ENCODE data around the gene PMS2. TPM values are rescaled to one million over a fixed set of nuclear protein-coding genes. Genes with fewer than 3 reads are reported as not detected.
A peak's percentile ranks its signal among the peaks of the same experiment; 100 is the strongest.

Gene PMS2
- total and polyA plus RNA-seq, 8 donors = 11.8 to 21.9 (median 19.8) TPM

DNA sequence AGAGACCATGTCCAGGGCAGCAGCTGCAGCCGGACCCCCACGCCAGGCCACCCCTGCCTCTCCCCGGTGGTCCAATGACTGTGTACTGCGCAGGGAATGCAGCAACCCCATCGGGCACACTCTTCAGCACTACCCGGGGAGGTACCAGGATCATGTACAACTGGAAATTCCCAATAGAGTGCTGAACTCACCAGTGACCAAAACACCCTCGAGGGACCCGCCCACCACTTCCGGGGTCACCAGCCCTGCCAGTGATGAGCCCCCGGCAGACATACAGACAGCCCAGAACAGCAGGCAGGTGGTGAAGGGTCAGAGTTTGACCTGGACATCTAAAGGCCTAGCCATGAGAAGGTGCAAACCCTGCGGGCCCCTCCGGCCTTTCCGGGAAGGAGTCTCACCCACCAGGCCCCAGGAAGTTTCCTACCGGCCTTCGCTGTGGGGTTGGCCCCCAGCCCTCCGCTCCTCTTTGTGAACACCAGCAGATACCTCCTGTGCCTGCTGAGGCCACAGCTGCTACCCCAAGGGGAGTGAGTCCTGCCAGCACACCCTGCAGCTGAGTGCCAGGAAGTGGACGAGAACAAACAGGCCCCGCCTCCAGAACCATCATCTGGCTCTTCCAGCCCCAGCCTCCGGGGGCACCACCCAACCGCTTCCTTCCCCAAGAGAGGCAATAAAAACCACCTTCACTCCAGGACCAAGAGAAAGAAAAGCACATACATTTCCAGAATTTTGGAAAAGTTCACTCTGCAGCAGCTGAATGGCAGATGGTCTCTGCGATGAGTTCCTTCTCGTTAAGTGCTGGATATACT, 17.4 kb upstream of the PMS2 start:
- Histone ChIP-seq H3K9me3 (no peaks in the 10 kb centered on the region), H3K4me3 (peak overlapping the region in 1 of 2 donors; percentile 48), H3K27ac (peak overlapping the region; percentile 58 to 93), H3K4me1 (peaks cover 0 to 29% of the 10 kb centered on the region in 2 donors), H3K27me3 (no peaks in the 10 kb centered on the region), H3K36me3 (peaks cover 7 to 96% of the 10 kb centered on the region in 2 donors)
- intact Hi-C loops (cut with DNase I) = no loop called here
- peak; percentile 88 for ATAC-seq
- DNase-seq = peak in 2 of 4 donors; percentile 78 to 92
- TF ChIP-seq, protein P1, sequence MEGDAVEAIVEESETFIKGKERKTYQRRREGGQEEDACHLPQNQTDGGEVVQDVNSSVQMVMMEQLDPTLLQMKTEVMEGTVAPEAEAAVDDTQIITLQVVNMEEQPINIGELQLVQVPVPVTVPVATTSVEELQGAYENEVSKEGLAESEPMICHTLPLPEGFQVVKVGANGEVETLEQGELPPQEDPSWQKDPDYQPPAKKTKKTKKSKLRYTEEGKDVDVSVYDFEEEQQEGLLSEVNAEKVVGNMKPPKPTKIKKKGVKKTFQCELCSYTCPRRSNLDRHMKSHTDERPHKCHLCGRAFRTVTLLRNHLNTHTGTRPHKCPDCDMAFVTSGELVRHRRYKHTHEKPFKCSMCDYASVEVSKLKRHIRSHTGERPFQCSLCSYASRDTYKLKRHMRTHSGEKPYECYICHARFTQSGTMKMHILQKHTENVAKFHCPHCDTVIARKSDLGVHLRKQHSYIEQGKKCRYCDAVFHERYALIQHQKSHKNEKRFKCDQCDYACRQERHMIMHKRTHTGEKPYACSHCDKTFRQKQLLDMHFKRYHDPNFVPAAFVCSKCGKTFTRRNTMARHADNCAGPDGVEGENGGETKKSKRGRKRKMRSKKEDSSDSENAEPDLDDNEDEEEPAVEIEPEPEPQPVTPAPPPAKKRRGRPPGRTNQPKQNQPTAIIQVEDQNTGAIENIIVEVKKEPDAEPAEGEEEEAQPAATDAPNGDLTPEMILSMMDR (IDR thresholded peaks at IDR 0.05) = peak in 1 of 2 donors; percentile 50

DNA sequence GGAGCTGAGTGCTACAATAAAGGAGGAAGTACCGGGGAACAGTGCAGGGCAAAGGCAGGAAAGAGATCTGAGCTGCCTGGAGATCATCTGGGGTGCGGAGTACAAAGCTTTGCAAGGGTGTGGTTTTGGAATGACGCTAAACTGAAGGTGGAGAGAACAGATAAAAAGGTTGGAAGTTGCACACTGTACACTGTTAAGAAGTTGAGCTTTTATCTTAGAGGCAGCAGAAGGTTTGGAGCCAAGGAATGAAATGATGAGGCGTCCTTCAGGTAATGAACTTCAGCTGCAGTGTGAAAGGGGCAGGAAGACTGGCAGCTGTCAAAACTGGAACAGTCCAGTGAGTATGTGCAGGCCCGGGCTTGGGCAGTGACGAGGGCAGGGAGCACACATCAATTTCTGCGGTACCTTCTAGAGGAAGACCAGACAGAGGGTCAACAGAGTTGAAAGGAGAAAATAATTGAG, 15.2 kb upstream of the PMS2 start:
- peaks cover 0 to 29% of the 10 kb centered on the region in 2 donors for H3K4me1 ChIP-seq
- no peak overlapping the region for H3K27ac ChIP-seq
- H3K9me3 ChIP-seq = no peaks in the 10 kb centered on the region
- no peak overlapping the region for H3K4me3 ChIP-seq
- DNase-seq (no peak), ATAC-seq (no peak)
- H3K27me3 ChIP-seq = no peaks in the 10 kb centered on the region
- intact Hi-C loops (cut with DNase I) = no loop called here
- H3K36me3 ChIP-seq = peaks cover 7 to 100% of the 10 kb centered on the region in 2 donors
- TF ChIP-seq, protein P1 (IDR thresholded peaks at IDR 0.05) = no peak

DNA sequence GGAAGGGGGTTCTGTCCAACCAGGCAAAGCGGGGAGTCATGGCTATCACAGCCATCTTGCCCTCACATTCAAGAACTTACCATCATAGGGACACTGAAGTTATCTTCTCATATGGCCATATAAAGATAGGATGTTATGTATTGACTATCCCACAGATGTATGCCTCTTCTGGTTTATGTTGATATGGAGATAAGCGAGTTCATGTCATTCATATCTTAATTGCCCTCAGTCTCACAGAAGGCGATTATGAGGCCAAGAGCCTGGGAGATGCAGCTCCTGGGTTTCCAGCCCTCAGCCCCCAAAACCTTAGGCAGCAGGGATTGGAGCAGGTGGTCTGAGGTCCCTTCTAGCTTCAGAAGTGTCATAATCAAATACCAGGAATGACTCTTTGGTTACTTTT, 13.9 kb upstream of the PMS2 start:
- TF ChIP-seq, protein P1 (IDR thresholded peaks at IDR 0.05) = no peak
- Histone ChIP-seq H3K4me3 (no peak overlapping the region), H3K4me1 (peaks cover 0 to 26% of the 10 kb centered on the region in 2 donors), H3K36me3 (peaks cover 7 to 100% of the 10 kb centered on the region in 2 donors), H3K27ac (no peak overlapping the region), H3K27me3 (no peaks in the 10 kb centered on the region), H3K9me3 (no peaks in the 10 kb centered on the region)
- DNase-seq = no peak
- intact Hi-C loops (cut with DNase I) = no loop called here
- ATAC-seq = no peak

DNA sequence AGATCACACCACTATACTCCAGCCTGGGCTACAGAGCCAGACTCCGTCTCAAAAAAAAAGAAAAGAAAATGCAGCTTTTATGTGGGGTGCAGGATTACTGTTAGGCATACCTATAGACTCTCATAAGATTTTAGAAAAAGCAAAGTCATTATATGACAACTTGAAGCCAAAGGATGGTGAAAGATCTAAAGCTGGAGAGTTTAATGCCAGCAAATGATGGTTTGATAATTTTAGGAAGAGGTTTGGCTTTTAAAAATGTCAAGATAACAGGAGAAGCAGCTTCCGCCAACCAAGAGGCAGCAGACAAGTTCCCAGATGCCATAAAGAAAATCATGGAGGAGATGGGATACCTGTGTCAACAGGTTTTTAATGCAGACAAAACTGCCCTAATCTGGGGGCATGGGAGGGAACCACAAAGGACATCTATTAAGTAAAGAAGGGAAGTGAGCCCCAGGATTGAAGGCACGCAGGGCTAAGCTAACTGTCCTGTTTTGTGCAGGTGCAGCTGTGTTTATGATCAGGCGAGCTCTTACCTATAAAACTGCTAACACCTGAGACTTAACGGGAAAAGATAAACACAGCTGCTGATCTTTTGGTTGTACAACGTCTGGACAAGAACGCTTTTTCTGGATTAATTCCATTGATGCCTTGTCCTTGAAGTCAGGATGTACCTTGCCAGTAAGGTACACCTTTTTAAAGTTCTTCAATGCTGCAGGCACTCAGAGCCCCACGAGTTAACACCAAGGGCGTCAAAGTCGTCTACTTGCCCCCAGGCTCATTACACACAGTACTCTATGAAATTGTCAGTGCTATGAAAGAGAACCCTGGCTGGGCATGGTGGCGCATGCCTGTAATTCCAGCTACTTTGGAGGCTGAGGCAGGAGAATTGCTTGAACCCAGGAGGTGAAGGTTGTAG, 11.8 kb upstream of the PMS2 start:
- intact Hi-C loops (cut with DNase I) = no loop called here
- Histone ChIP-seq H3K27ac (no peak overlapping the region), H3K36me3 (peaks cover 7 to 99% of the 10 kb centered on the region in 2 donors), H3K4me1 (peaks cover under 1 to 6% of the 10 kb centered on the region in 2 donors), H3K27me3 (no peaks in the 10 kb centered on the region), H3K9me3 (no peaks in the 10 kb centered on the region), H3K4me3 (no peak overlapping the region)
- ATAC-seq = no peak
- TF ChIP-seq, protein P1 (IDR thresholded peaks at IDR 0.05) = no peak
- DNase-seq = no peak

DNA sequence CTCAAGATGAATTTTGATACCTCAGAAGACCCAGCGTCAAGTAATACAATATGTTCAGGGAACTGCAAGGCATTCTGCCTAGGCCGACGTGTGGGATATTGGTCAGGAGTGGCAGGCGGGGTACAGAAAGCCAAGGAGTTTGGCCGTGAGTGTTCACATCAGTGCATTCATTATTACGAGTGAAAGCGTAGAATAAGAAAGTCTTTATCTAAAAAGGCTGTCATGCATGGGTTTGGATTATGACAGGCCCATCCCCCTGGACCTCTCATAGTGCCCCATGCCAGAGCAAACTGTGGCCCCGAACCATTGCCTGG, 7.8 kb upstream of the PMS2 start:
- Histone ChIP-seq H3K27ac (no peak overlapping the region), H3K4me1 (peaks cover 8 to 20% of the 10 kb centered on the region in 2 donors), H3K4me3 (no peak overlapping the region), H3K36me3 (peaks cover 0 to 69% of the 10 kb centered on the region in 2 donors), H3K9me3 (no peaks in the 10 kb centered on the region), H3K27me3 (no peaks in the 10 kb centered on the region)
- intact Hi-C loops (cut with DNase I) = no loop called here
- TF ChIP-seq, protein P1 (IDR thresholded peaks at IDR 0.05) = no peak
- DNase-seq = no peak
- ATAC-seq = no peak
